Measurements from ENCODE around the gene CYB5A.
"Not testable (repeated sequence)": the region's sequence is repeated elsewhere in the genome, so short reads cannot be mapped to it uniquely, and the experiment has no call there.

The CYB5A gene

GRCh38 chr18:74291771-74292540 lies at the start of gene CYB5A:
Gene CYB5A (minus strand): TSS chr18:74291963. CDS start chr18:74291875, 88 bp downstream.
- DNase-seq (ENCODE audit: low spot score): peak; percentile 98

- no peak for DNase-seq (ENCODE audit: low spot score)
These were observed 46.1 kb upstream of the CYB5A start for GRCh38 chr18:74337912-74338309.

- no peak for DNase-seq (ENCODE audit: low spot score)
These were observed 45.6 kb upstream of the CYB5A start for GRCh38 chr18:74337155-74337911.

DNA sequence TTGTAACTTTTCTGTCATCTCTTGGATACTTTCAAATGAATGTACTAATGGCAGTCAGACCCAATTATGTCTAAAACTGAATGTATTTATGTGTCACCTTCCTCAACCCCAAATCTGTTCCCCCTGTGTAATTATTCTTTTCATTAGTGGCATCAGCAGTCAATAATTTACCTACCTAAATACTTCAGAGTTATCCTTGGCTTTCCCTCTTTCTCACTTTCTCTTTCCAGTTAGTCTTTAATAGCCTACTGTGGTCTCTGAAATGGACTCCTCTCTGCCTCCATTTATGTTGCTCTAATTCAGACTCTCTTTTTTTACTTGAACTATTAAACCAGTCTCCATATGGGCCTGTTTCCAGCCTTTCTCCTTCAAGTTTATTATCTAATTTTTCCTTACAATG lies 44.9 kb upstream of the CYB5A start:
- no peak for DNase-seq (ENCODE audit: low spot score)

DNA sequence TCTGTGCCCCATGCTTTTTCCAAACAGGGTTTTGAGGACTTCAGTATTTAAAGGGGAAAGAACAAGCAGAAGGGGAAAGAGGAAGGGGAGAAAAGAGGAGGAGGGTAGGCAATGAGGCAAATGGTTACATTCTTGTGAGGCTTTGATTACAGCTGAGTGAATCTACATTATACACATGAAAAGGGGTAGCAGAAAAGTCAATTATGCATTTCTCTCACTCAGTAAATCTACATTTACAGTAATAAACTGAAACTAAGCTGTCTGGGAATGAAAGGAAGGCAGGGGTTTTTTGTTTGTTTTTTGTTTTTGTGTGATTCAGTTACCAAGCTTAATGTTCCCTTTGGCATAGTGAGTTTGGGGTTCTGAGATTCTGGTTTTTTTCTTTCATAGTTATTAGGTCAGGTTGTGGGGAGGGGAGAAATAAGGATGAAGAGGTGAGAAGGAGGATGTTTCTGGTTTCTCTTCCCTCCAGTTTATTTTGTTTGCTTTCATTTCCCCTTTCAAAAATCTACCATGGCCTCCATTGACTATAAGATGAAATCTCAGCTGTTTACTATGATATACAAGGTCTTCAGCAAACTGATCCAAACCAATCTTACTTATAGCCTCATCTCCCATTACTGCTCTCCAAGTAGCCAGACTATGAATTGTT lies 42.6 kb upstream of the CYB5A start:
- DNase-seq (ENCODE audit: low spot score): no peak

GRCh38 chr18:74333091-74333490 lies 41.3 kb upstream of the CYB5A start:
- no peak for DNase-seq (ENCODE audit: low spot score)

- DNase-seq (ENCODE audit: low spot score): no peak
These were observed 39.6 kb upstream of the CYB5A start for GRCh38 chr18:74331404-74331803.

DNA sequence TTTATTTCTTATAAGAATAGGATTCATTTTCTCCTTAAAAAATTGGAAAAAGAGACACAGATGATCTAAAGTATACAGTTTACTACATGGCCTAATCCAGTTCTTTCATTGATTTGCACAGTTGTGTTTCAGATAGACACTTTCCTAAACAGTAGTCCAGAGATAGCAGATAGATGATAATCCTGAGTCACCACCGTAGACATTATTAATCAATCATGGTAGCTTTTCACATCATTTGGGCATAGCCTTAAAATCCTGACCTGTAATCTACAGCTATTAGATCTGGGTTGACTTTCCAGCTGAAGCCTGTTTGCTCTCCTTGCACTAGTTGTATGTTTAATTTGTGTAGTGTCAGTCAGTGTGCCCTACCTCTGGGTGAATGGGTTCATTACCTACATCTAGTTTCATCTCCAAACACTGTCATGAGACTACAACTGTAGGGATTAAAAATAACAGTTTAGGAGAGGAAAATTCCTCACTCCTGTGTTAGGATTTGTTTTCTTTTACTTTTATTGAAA lies 38.0 kb upstream of the CYB5A start:
- no peak for DNase-seq (ENCODE audit: low spot score)

GRCh38 chr18:74328206-74328605 lies 36.4 kb upstream of the CYB5A start:
- DNase-seq (ENCODE audit: low spot score): no peak

DNA sequence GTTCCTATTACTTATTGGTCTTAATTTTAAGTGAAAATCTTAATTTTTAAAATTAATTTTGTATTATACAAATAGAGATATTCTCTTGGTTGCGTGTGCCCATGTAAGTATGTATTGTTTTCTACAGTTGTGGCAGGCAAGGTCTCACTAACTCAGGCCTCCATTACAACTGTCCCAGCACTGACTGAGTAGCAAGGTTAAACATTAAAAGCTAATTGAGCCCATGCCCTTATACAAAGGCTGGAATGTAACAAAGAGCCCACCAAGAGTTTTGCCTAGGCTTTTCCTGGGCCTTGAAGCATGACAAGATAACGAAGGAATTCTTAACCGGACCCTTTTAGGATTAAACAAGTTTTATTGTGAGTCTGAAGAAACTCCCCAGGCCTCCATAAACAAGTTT lies 35.0 kb upstream of the CYB5A start:
- DNase-seq (ENCODE audit: low spot score): not testable (repeated sequence)

DNA sequence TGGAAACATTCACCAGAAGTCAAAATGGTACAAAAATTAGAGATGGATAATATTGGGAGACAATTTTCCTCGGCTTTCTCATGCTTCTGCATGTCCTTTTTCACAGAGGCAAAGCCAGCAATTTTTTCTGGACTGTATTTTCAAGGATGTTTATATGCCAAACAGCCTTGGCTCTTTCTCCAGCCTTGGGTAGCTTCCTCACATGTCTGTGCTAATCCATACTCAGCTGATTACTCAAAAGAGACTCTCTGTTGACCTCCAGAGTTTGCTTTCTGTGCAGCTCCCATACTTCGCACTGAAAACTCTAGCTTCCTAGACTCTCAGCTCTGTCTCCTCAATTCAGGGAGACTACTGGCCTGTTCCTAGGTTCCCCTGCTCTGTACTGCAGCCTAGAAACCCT lies 34.5 kb upstream of the CYB5A start:
- no peak for DNase-seq (ENCODE audit: low spot score)

GRCh38 chr18:74316257-74317170 lies 24.8 kb upstream of the CYB5A start:
- DNase-seq (ENCODE audit: low spot score): no peak

DNA sequence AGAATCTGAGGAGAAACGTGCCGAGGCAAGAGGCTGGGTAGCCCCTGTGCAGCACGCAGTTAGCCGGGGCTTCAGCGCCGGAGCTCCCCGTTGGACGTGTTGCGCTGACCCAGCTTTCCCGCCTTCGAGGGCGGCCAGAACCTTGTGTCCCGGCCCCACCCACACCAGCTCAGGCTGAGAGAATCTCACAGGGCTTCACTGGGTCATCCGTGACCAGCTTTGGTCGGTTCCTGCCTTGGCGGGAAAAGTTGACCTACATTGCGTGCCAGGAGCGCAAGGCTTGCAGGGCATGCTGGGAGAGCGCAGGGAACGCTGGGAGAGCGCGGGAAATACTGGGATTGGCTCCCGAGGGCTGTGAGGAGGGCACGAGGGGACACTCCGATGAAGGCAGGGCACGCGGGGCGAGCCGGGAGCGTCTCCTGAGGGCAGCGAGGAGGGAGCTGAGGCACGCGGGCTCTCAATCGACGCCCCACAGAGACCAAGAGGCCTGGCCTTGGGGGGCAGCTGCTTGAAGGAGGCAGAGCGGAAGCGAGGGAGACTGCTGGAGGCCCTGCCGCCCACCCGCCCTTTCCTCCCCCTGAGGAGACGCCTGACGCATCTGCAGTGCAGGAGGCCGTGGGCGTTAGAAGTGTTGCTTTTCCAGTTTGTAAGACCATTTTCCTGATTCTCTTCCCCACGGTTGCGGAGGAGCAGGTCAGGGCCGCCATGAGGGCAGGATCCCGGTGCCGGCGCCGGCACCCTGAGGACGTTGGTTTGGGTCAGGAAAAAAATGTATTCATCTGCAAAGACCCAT lies 23.9 kb upstream of the CYB5A start, which contains the start of gene C18orf63:
Gene C18orf63, plus strand, starts transcription at position 376 of the 793 bp plus-strand sequence. CDS start 2,027 bp downstream, outside the sequence.
- DNase-seq (ENCODE audit: low spot score): no peak

GRCh38 chr18:74314759-74315463 lies 23.1 kb upstream of the CYB5A start:
- no peak for DNase-seq (ENCODE audit: low spot score)

DNA sequence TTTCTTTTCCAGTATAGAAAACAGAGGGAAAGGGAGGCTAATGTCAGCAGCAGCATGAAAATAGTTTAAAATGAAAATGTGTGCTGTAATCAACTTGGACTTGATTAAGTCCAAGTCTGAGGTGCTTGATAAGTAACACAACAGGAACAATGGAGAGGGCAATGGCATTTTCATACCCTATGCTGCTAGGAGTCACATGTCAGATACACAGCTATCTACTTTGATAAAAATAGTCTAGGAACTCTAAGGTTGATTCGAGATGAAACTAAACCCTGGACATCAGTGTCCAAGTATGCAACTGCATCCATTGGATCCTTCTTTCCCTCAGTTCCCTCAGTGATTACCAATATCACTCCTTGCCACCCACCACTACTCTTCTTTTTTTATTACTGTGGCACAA lies 19.2 kb upstream of the CYB5A start:
- no peak for DNase-seq (ENCODE audit: low spot score)

- DNase-seq (ENCODE audit: low spot score): no peak
These were observed 18.6 kb upstream of the CYB5A start for GRCh38 chr18:74310411-74310810.

DNA sequence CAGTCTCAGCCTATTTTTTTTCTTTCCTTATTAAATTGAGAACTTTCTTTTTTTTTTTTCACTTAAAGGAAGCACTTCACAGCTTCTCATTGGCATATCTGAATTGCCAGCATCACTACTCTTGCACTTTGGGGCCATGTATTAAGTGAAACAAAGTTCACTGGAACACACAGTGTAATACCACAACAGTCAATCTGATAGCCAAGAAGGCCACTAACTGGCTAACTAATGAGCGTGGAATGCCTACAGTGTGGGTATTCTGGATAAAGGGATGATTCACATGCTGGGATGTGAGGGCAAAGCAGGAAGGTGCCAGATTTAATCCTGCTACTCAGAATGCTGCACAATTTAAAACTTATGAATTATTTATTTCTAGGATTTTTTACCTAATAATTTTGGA lies 12.2 kb upstream of the CYB5A start:
- DNase-seq (ENCODE audit: low spot score): no peak

DNA sequence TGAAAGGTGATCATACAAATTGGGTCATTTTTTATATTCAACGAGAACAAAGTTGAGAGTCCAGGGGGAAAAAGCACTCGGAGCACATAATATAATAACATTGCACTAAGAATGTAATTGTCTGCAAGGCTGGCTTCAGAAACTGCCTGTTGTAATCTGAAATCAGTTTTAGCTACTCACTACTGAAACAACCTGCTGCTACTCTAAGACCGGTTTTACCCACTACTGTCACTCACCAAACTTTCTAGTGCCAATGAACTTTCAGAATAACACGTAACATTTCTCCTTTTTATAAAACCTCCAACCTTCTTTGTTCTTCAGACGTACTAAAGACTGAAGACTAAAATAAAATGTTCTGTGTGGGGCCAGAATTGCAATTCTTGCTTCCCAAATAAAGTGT lies 11.5 kb upstream of the CYB5A start:
- DNase-seq (ENCODE audit: low spot score): no peak

DNA sequence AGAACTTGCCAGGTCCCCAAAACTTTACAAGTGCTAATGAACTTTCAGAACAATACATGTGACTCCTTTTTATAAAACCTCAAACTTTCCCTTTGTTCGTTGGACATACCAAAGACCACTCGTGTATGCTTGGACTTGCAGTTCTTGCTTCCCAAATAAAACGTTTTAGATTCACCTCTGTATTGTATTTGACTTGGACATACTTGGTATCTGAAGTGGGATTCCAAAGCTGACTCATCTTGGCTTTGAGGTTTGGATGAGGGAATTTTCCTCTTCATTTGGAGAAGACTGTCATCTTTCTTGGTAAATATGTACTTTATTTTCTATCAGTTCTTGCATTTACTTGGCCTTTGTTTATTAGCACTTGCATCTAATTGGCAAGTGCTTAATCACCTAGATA lies 8.0 kb upstream of the CYB5A start:
- no peak for DNase-seq (ENCODE audit: low spot score)

DNA sequence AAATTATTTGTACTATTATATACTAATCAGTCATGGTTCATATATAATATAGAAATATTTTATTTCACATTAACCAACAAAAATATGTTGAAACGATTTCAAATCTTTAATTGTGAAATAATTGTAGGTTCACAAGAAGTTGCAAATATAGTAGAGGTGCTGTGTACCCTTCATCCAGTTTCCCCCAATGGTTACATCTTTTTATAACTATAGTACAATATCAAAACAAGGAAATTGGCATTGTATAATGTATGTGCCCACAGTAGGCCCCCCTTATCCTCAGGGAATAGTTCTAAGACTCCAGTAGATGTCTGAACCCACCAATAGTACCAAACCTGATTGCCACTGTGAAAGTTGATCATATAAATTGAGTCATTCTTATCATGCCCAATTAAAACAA lies 7.4 kb upstream of the CYB5A start:
- no peak for DNase-seq (ENCODE audit: low spot score)

All from ecto neural progenitor cell (in vitro differentiated cells).